A549 (cell line): Measurements from ENCODE around the gene CCDC124. TPM values are rescaled to one million over a fixed set of nuclear protein-coding genes. Genes with fewer than 3 reads are reported as not detected.

ENCODE experiments used
- ATAC-seq, 2 experiments: fragments of 200-7000 bp in 1 of 2; fragments of >200 bp in 1 of 2; cut with Nextera tagmentation in 1 of 2; cut with Tn5 transposase in 1 of 2; 3 replicates each; pipeline versions ENCODE4 v1.8.0 to v1.9.1; 2018 to 2020; ENCODE audit warnings: mild to moderate bottlenecking in 1 of 2, moderate library complexity in 1 of 2
- CTCF ChIA-PET: fragments of 300-600 bp; sonication (Branson Sonifier 250); formaldehyde crosslinking; extraction: SDS; loops from one replicate; lab custom pipeline; 2021; ENCODE audit warnings: antibody characterized with exemption, inconsistent platforms; lab: Yijun Ruan, JAX
- POLR2A ChIA-PET: fragments of 350-600 bp; formaldehyde crosslinking; extraction: SDS; loops from one replicate; lab custom pipeline; 2021; ENCODE audit warnings: antibody characterized with exemption, inconsistent platforms; lab: Yijun Ruan, JAX
- DNase-seq, 2 experiments: peaks; one replicate each; pipeline versions ENCODE4 v3.0.0 to v3.0.0-alpha.2; 2011 to 2016; ENCODE audit warnings: low read depth in 1 of 2, low spot score in 1 of 2
- FAIRE-seq: peaks from 2 replicates; lab custom pipeline; 2011; peaks lifted over from hg19 to GRCh38; lab: Jason Lieb, UNC
- H3K27ac ChIP-seq, 2 experiments: fragments of >200 bp; sonication (Bioruptor Twin); formaldehyde crosslinking; 3 replicates each; pipeline ENCODE4 v1.5.1; 2016 to 2017
- H3K4me1 ChIP-seq: fragments of >200 bp; sonication (Bioruptor Twin); formaldehyde crosslinking; 3 replicates; pipeline ENCODE4 v1.6.1; 2016
- H3K4me2 ChIP-seq: fragments of >200 bp; sonication (Bioruptor Twin); formaldehyde crosslinking; 3 replicates; pipeline ENCODE4 v1.6.1; 2016
- H3K4me3 ChIP-seq: fragments of >200 bp; sonication (Bioruptor Twin); formaldehyde crosslinking; 3 replicates; pipeline ENCODE4 v1.5.1; 2016
- H3K9me3 ChIP-seq: fragments of >200 bp; sonication (Bioruptor Twin); formaldehyde crosslinking; 3 replicates; pipeline ENCODE4 v1.6.1; 2016
- CHD4 ChIP-seq: fragments of 200-600 bp; sonication (generic); IDR thresholded peaks from 2 replicates; pipeline ENCODE4 v1.6.1; 2016; ENCODE audit warnings: antibody characterized with exemption, mild to moderate bottlenecking, borderline replicate concordance
- EHF ChIP-seq: fragments of 250-450 bp; sonication (Bioruptor Pico); IDR thresholded peaks from 2 replicates; pipeline ENCODE4 v1.5.0; 2020; ENCODE audit warnings: mild to moderate bottlenecking
- FOXS1 ChIP-seq: fragments of 250-450 bp; sonication (Bioruptor Pico); IDR thresholded peaks from 2 replicates; pipeline ENCODE4 v1.5.0; 2020; ENCODE audit warnings: mild to moderate bottlenecking, moderate library complexity
- HMGXB4 ChIP-seq: fragments of 250-450 bp; sonication (Bioruptor Pico); IDR thresholded peaks from 2 replicates; pipeline ENCODE4 v1.5.0; 2021; ENCODE audit warnings: mild to moderate bottlenecking, moderate library complexity, borderline replicate concordance
- MAZ ChIP-seq: fragments of 150-350 bp; IDR thresholded peaks from 2 replicates; pipeline ENCODE4 v1.6.1; 2014; ENCODE audit warnings: antibody characterized with exemption, low read depth, low read length, borderline replicate concordance
- NFE2L2 ChIP-seq: fragments of 150-350 bp; conservative IDR thresholded peaks from 2 replicates; pipeline ENCODE4 v1.6.1; 2014; ENCODE audit warnings: low read length
- PHF8 ChIP-seq: fragments of 200-600 bp; sonication (generic); IDR thresholded peaks from 2 replicates; pipeline ENCODE4 v1.6.1; 2016; ENCODE audit warnings: low read depth, mild to moderate bottlenecking, antibody characterized with exemption, moderate library complexity, borderline replicate concordance
- POLR2A ChIP-seq: IDR thresholded peaks from 2 replicates; pipeline ENCODE4 v1.6.1; 2012; ENCODE audit warnings: mild to moderate bottlenecking, low read length
- RAD21 ChIP-seq, 2 experiments: fragments of >200 bp in 1 of 2; sonication (Bioruptor Twin) in 1 of 2; formaldehyde crosslinking in 1 of 2; IDR thresholded peaks in 1 of 2; conservative IDR thresholded peaks in 1 of 2; 2 replicates in 1 of 2; 3 replicates in 1 of 2; pipeline ENCODE4 v1.6.1; 2012 to 2018; ENCODE audit warnings: inconsistent platforms in 1 of 2
- RNF2 ChIP-seq: fragments of 200-600 bp; sonication (generic); IDR thresholded peaks from 2 replicates; pipeline ENCODE4 v1.6.1; 2016; ENCODE audit warnings: low read depth, mild to moderate bottlenecking, antibody characterized with exemption, moderate library complexity, borderline replicate concordance
- ZFP36 ChIP-seq: fragments of 450-650 bp; IDR thresholded peaks from 2 replicates; pipeline ENCODE4 v1.6.1; 2014; ENCODE audit warnings: borderline replicate concordance; ENCODE audit not compliant: partially characterized antibody
- ZSCAN20 ChIP-seq: fragments of 250-450 bp; sonication (Bioruptor Pico); IDR thresholded peaks from 2 replicates; pipeline ENCODE4 v1.8.0; 2022; ENCODE audit warnings: mild to moderate bottlenecking, moderate library complexity
- WGBS: methylation state at CpG from one replicate; pipeline ENCODE4 v1.1.6; 2017; ENCODE audit errors: missing lambda C conversion rate; 5-methylcytosine and 5-hydroxymethylcytosine counted together
- polyA plus RNA-seq, 4 experiments: library from polyadenylated mRNA; depleted of rRNA in 3 of 4; stranded (reverse); fragments of >200 nt; fragmentation: RNase III in 1 of 4; extraction: RNeasy Plus Mini Kit Qiagen cat#74134 plus additional on column Dnase treatment in 1 of 4; gene quantifications; 2 replicates in 3 of 4; 3 replicates in 1 of 4; pipeline ENCODE4 v1.2.3, GENCODE V29; 2011 to 2017

The CCDC124 gene
- polyA plus RNA-seq, 2 of the 4 experiments (the other 2 are of a cell fraction): 35.4 to 113 TPM

DNA sequence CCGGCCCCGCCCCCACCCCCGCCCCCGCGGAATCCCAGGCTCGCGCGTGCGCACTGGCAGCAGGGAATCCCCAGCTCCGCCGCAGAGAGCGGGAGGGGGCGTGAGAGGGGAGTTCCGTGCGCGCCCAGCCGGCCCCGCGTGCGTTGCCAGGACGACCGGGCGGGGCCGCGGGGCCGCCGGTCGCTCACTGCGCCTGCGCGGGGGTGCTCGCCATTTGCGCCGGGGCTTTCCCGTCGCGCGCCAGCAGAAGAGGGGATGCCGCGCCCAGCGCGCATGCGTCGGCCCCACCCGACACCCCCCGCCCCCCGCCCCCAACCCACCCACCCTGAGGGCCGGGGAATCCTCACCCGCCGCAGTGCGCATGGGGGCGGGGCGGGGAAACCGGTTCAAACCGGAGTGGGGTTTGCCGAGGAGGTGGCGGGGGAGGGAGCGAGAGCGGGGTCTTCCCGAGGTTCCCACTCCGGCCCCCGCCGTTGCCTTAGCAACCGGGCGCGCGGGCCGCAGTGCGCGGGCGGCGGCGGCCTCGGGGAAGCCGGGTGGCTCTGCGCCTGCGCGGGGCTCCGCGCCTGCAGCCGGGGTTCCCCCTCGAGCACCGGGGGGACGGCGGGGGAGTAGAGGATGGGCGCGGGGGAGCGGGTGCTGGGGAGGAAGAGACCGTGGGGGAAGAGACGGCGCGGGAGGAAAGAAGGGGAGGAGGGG lies 15.1 kb downstream of the CCDC124 start:
- no peaks in the 10 kb centered on the region for H3K9me3 ChIP-seq
- peak overlapping the region; percentile 98 for H3K4me2 ChIP-seq
- DNase-seq: peak; percentile 85 to 90
- ATAC-seq: peak; percentile 51 to 62
- FAIRE-seq: no peak
- no peak for TF ChIP-seq FOXS1
- TF ChIP-seq POLR2A: no peak
- peak; percentile 75 for TF ChIP-seq MAZ
- no peak for TF ChIP-seq ZSCAN20
- TF ChIP-seq, all 56 proteins: peak for 1
- Histone ChIP-seq H3K4me3 (peak overlapping the region; percentile 52), H3K4me1 (peaks cover 42% of the 10 kb centered on the region), H3K27ac (peak overlapping the region; percentile 82 to 98)
- ChIA-PET POLR2A (interaction anchor here (0.5 to 1.0 kb wide), 4 partner anchors 10 to 82 kb away, joined by 3 to 6 read pairs (median 3); no protein-coding TSS in a partner anchor), CTCF (interaction anchor here (1.1 to 24.1 kb wide), 4 partner anchors 7 to 77 kb away, joined by 3 to 493 read pairs (median 38); partner anchors contain the start of gene CCDC124)
- 0% methylated on average over 11 of the region's 92 CpGs for whole genome bisulfite sequencing

DNA sequence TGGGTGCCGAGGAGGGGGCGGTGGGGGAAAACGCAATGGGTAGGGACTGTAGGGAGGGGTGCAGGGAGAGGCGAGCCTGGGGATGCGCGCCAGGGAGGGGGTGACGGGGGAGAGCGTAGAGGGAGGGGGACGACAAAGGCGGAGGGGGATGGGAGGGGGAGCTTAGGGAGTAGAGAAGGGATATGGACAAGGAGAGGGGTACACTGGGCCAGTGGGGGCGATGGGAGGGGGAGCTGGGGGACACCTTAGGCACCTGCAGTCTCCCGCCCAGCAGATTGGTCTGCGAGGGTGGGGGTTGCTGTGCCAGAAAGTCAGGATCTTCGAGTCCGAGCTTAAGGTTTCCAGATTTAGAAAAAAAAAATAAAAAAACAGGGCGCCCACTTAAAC lies 15.7 kb downstream of the CCDC124 start:
- CTCF ChIA-PET: interaction anchor here (1.1 to 24.1 kb wide), 3 partner anchors 8 to 48 kb away, joined by 3 to 493 read pairs (median 69); partner anchors contain the start of gene CCDC124
- POLR2A ChIA-PET: interaction anchor here (0.9 kb wide), 1 partner anchor 49 kb away, joined by 6 read pairs; no protein-coding TSS in a partner anchor

GRCh38 chr19:17948931-17949930 lies 16.4 kb downstream of the CCDC124 start:
- no peak for FAIRE-seq
- Histone ChIP-seq H3K9me3 (no peaks in the 10 kb centered on the region), H3K27ac (peak overlapping the region in 1 of 2 experiments; percentile 98; a peak in 1 of 6 replicates), H3K4me1 (peaks cover 36% of the 10 kb centered on the region), H3K4me2 (peak overlapping the region; percentile 85), H3K4me3 (no peak overlapping the region; the same call in 2 of the 3 replicates)
- CTCF ChIA-PET: interaction anchor here (1.1 to 24.1 kb wide), 3 partner anchors 9 to 47 kb away, joined by 3 to 493 read pairs (median 69); partner anchors contain the start of gene CCDC124
- TF ChIP-seq RAD21 (conservative IDR thresholded peaks at IDR 0.05 in 1 of 2, IDR thresholded peaks at IDR 0.05 in 1 of 2): no peak
- no peak for TF ChIP-seq PHF8
- POLR2A ChIA-PET: no interaction called here
- 66% methylated on average over 48 of the region's 49 CpGs for WGBS
- ATAC-seq: no peak
- DNase-seq: no peak

More for the DNA sequence above, 15.7 kb downstream of the CCDC124 start:
- TF ChIP-seq EHF (CRISPR knock-in tag): no peak
- no peak for TF ChIP-seq ZSCAN20
- no peak for TF ChIP-seq RAD21 (conservative IDR thresholded peaks at IDR 0.05 in 1 of 2, IDR thresholded peaks at IDR 0.05 in 1 of 2)
- TF ChIP-seq NFE2L2: no peak
- no peak for TF ChIP-seq RNF2
- ATAC-seq (no peak), FAIRE-seq (no peak), DNase-seq (no peak)
- peak overlapping the region; percentile 52 for H3K4me3 ChIP-seq
- no peaks in the 10 kb centered on the region for H3K9me3 ChIP-seq
- H3K27ac ChIP-seq: peak overlapping the region; percentile 82 to 98
- peak overlapping the region; percentile 85 for H3K4me2 ChIP-seq
- peaks cover 42% of the 10 kb centered on the region for H3K4me1 ChIP-seq
- WGBS: 7% methylated on average over 6 of the region's 16 CpGs

GRCh38 chr19:17949956-17950309 lies 17.1 kb downstream of the CCDC124 start:
- DNase-seq: no peak
- H3K9me3 ChIP-seq: no peaks in the 10 kb centered on the region
- ChIA-PET POLR2A (interaction anchor here (0.7 kb wide), 1 partner anchor 30 kb away, joined by 5 read pairs; no protein-coding TSS in a partner anchor), CTCF (interaction anchor here (6.3 to 24.1 kb wide), 2 partner anchors 15 to 46 kb away, joined by 69 to 493 read pairs; partner anchors contain the start of gene CCDC124)
- 30% methylated on average over 8 of the region's 11 CpGs for WGBS
- TF ChIP-seq HMGXB4 (CRISPR knock-in tag) (no peak), CHD4 (no peak), FOXS1 (no peak), ZFP36 (no peak)
- no peak overlapping the region; the same call in 2 of the 3 replicates for H3K4me3 ChIP-seq
- H3K27ac ChIP-seq: no peak overlapping the region
- no peak for ATAC-seq
- H3K4me2 ChIP-seq: peak overlapping the region; percentile 98
- no peak for FAIRE-seq
- peaks cover 34% of the 10 kb centered on the region for H3K4me1 ChIP-seq
